GM21367 (cell line): ENCODE results near the gene ERC2.

Experiments
- ATAC-seq: cut with Tn5 transposase; IDR thresholded peaks from one replicate; pipeline ENCODE4 v1.9.1; 2021; ENCODE audit not compliant: unreplicated experiment

ERC2 gene

GRCh38 chr3:55895897-55896566, 572.2 kb downstream of the ERC2 start:
- ATAC-seq = no peak

GRCh38 chr3:55894605-55895004, 573.7 kb downstream of the ERC2 start:
- no peak for ATAC-seq

GRCh38 chr3:55893045-55893664, 575.1 kb downstream of the ERC2 start:
- ATAC-seq = no peak

- no peak for ATAC-seq
Observed at GRCh38 chr3:55891106-55891505, 577.2 kb downstream of the ERC2 start.

- no peak for ATAC-seq
Observed at GRCh38 chr3:55888282-55888885, 579.9 kb downstream of the ERC2 start.

GRCh38 chr3:55885721-55886120, 582.5 kb downstream of the ERC2 start:
- no peak for ATAC-seq

- no peak for ATAC-seq
Observed at GRCh38 chr3:55884491-55885285, 583.6 kb downstream of the ERC2 start.

GRCh38 chr3:55884066-55884465, 584.2 kb downstream of the ERC2 start:
- ATAC-seq = no peak

- ATAC-seq = no peak
Observed at GRCh38 chr3:55882006-55882405, 586.3 kb downstream of the ERC2 start.

- no peak for ATAC-seq
Observed at GRCh38 chr3:55880357-55880756, 587.9 kb downstream of the ERC2 start.

- ATAC-seq = no peak
Observed at GRCh38 chr3:55879901-55880331, 588.4 kb downstream of the ERC2 start.

- no peak for ATAC-seq
Observed at GRCh38 chr3:55877703-55878102, 590.6 kb downstream of the ERC2 start.

GRCh38 chr3:55876560-55876959, 591.7 kb downstream of the ERC2 start:
- ATAC-seq = no peak

GRCh38 chr3:55875113-55875512, 593.2 kb downstream of the ERC2 start:
- ATAC-seq = no peak

- ATAC-seq = no peak
Observed at GRCh38 chr3:55873523-55874254, 594.6 kb downstream of the ERC2 start.

- ATAC-seq = no peak
Observed at GRCh38 chr3:55870594-55870993, 597.7 kb downstream of the ERC2 start.

GRCh38 chr3:55868347-55868746, 599.9 kb downstream of the ERC2 start:
- no peak for ATAC-seq

GRCh38 chr3:55863028-55863427, 605.2 kb downstream of the ERC2 start:
- ATAC-seq = no peak

- ATAC-seq = no peak
Observed at GRCh38 chr3:55860049-55860721, 608.1 kb downstream of the ERC2 start.

GRCh38 chr3:55859305-55859704, 609.0 kb downstream of the ERC2 start:
- no peak for ATAC-seq
